ENCODE data around the gene CAPN2. TPM values are rescaled to one million over a fixed set of nuclear protein-coding genes. Genes with fewer than 3 reads are reported as not detected.
A peak's percentile ranks its signal among the peaks of the same experiment; 100 is the strongest.

CAPN2 gene
- total RNA-seq (276 TPM), polyA plus RNA-seq (ENCODE audit: insufficient read depth, low read depth, low replicate concordance) (175 TPM)
- long read RNA-seq, donor 1, partial matches to known transcripts = 21 of 54 reads
- long read RNA-seq, donor 1, other reads (novel, unspliced or antisense) = 30 of 54 reads
- long read RNA-seq, donor 2, partial matches to known transcripts = 50 of 84 reads
- long read RNA-seq, donor 2, other reads (novel, unspliced or antisense) = 32 of 84 reads
- long read RNA-seq, donor 3, full-length matches to known transcripts = 10 of 88 reads
- long read RNA-seq, donor 3, partial matches to known transcripts = 70 of 88 reads
- long read RNA-seq, donor 3, other reads (novel, unspliced or antisense) = 8 of 88 reads
- long read RNA-seq, donor 4, transcript CAPN2-209 (10 exons, 2,991 nt) = major isoform, 6 of 67 reads
- long read RNA-seq, donor 4, partial matches to known transcripts = 60 of 67 reads
- long read RNA-seq, donor 4, other reads (novel, unspliced or antisense) = 0 of 67 reads
- long read RNA-seq, donor 5, partial matches to known transcripts = 0 of 1 reads
- long read RNA-seq, donor 5, other reads (novel, unspliced or antisense) = 0 of 1 reads
- long read RNA-seq, donor 6, partial matches to known transcripts = 5 of 13 reads
- long read RNA-seq, donor 6, other reads (novel, unspliced or antisense) = 6 of 13 reads
- long read RNA-seq, donor 7, full-length matches to known transcripts = 3 of 31 reads
- long read RNA-seq, donor 7, partial matches to known transcripts = 9 of 31 reads
- long read RNA-seq, donor 7, other reads (novel, unspliced or antisense) = 19 of 31 reads
- long read RNA-seq, donor 8, full-length matches to known transcripts = 4 of 62 reads
- long read RNA-seq, donor 8, partial matches to known transcripts = 39 of 62 reads
- long read RNA-seq, donor 8, other reads (novel, unspliced or antisense) = 19 of 62 reads
- long read RNA-seq, donor 9, full-length matches to known transcripts = 5 of 23 reads
- long read RNA-seq, donor 9, partial matches to known transcripts = 5 of 23 reads
- long read RNA-seq, donor 9, other reads (novel, unspliced or antisense) = 13 of 23 reads
- long read RNA-seq, donor 10, full-length matches to known transcripts = 4 of 59 reads
- long read RNA-seq, donor 10, partial matches to known transcripts = 38 of 59 reads
- long read RNA-seq, donor 10, other reads (novel, unspliced or antisense) = 17 of 59 reads

GRCh38 chr1:223712194-223712849 lies at the start of gene CAPN2:
CAPN2 (plus strand) TSS chr1:223712539; CDS start chr1:223712641, 102 bp downstream.
- peak; percentile 78 to 95 (median 86) for DNase-seq
- Histone ChIP-seq H3K36me3 (ENCODE audit: control insufficient read depth in 2 of 3, insufficient read depth in 3 of 3, low read length in 3 of 3) (peaks cover 0 to 3% (median 0%) of the 10 kb centered on the region in 3 donors), H3K27ac (ENCODE audit: low read depth in 2 of 2, low read length in 2 of 2) (peak within 1 kb of the TSS; percentile 94 to 97), H3K4me1 (ENCODE audit: control insufficient read depth in 2 of 3, insufficient read depth in 2 of 3, low read depth in 1 of 3, low read length in 3 of 3) (peaks cover 0 to 43% (median 11%) of the 10 kb centered on the region in 3 donors), H3K4me3 (ENCODE audit: low read length in 3 of 3) (peak within 1 kb of the TSS; percentile 77 to 85 (median 84)), H3K9ac (ENCODE audit: low read length in 3 of 3) (peak within 1 kb of the TSS; percentile 56 to 96 (median 88)), H3K27me3 (ENCODE audit: control insufficient read depth, insufficient read depth, low read length) (no peaks in the 10 kb centered on the region), H3K9me3 (ENCODE audit: control insufficient read depth in 2 of 3, insufficient read depth in 1 of 3, low read length in 3 of 3) (no peaks in the 10 kb centered on the region)
- TF ChIP-seq CTCF (IDR thresholded peaks at IDR 0.05; ENCODE audit: borderline replicate concordance, extremely low read depth, insufficient read depth) = peak; percentile 69
- FAIRE-seq = no peak
- intact Hi-C loops (cut with DNase I) = loop anchor here (5.0 kb wide), 1 partner anchor 35 kb away; no protein-coding TSS in a partner anchor

- FAIRE-seq (no peak), DNase-seq (no peak)
- Histone ChIP-seq H3K36me3 (ENCODE audit: control insufficient read depth in 2 of 3, insufficient read depth in 3 of 3, low read length in 3 of 3) (no peaks in the 10 kb centered on the region), H3K4me1 (ENCODE audit: control insufficient read depth in 2 of 3, insufficient read depth in 2 of 3, low read depth in 1 of 3, low read length in 3 of 3) (no peaks in the 10 kb centered on the region), H3K27me3 (ENCODE audit: control insufficient read depth, insufficient read depth, low read length) (no peaks in the 10 kb centered on the region), H3K27ac (ENCODE audit: low read depth in 2 of 2, low read length in 2 of 2) (no peak overlapping the region), H3K9ac (ENCODE audit: low read length in 3 of 3) (no peak overlapping the region), H3K4me3 (ENCODE audit: low read length in 3 of 3) (no peak overlapping the region), H3K9me3 (ENCODE audit: control insufficient read depth in 2 of 3, insufficient read depth in 1 of 3, low read length in 3 of 3) (no peaks in the 10 kb centered on the region)
- intact Hi-C loops (cut with DNase I) = no loop called here
- TF ChIP-seq CTCF (IDR thresholded peaks at IDR 0.05; ENCODE audit: borderline replicate concordance, extremely low read depth, insufficient read depth) = no peak
Observed at GRCh38 chr1:223662943-223663342, 49.4 kb upstream of the CAPN2 start.

- Histone ChIP-seq H3K27ac (ENCODE audit: low read depth in 2 of 2, low read length in 2 of 2) (no peak overlapping the region), H3K9me3 (ENCODE audit: control insufficient read depth in 2 of 3, insufficient read depth in 1 of 3, low read length in 3 of 3) (no peaks in the 10 kb centered on the region), H3K36me3 (ENCODE audit: control insufficient read depth in 2 of 3, insufficient read depth in 3 of 3, low read length in 3 of 3) (no peaks in the 10 kb centered on the region), H3K27me3 (ENCODE audit: control insufficient read depth, insufficient read depth, low read length) (no peaks in the 10 kb centered on the region), H3K9ac (ENCODE audit: low read length in 3 of 3) (no peak overlapping the region), H3K4me3 (ENCODE audit: low read length in 3 of 3) (no peak overlapping the region), H3K4me1 (ENCODE audit: control insufficient read depth in 2 of 3, insufficient read depth in 2 of 3, low read depth in 1 of 3, low read length in 3 of 3) (no peaks in the 10 kb centered on the region)
- TF ChIP-seq CTCF (IDR thresholded peaks at IDR 0.05; ENCODE audit: borderline replicate concordance, extremely low read depth, insufficient read depth) = no peak
- intact Hi-C loops (cut with DNase I) = no loop called here
- DNase-seq (no peak), FAIRE-seq (no peak)
Observed at GRCh38 chr1:223664106-223664505, 48.2 kb upstream of the CAPN2 start.

All from kidney (tissue), 22 donors.